Coronary artery (tissue), 2 donors: ENCODE data around the gene HLA-DOA.

Experiments used
- DNase-seq: peaks from one replicate; pipeline ENCODE4 v3.0.0-alpha.2; 2017; ENCODE audit warnings: low spot score
- H3K27ac ChIP-seq, 2 donors: fragments of 200-600 bp; sonication (generic); one replicate each; pipeline ENCODE4 v1.5.1; 2016 to 2019
- H3K4me3 ChIP-seq: fragments of 200-600 bp; sonication (generic); 2 replicates; pipeline ENCODE4 v1.5.1; 2016; ENCODE audit warnings: mild to moderate bottlenecking, moderate library complexity
- TF ChIP-seq, protein P1 (sequence below): fragments of 200-600 bp; sonication (generic); IDR thresholded peaks from one replicate; pipeline ENCODE4 v1.5.1; 2019; ENCODE audit warnings: antibody characterized with exemption

HLA-DOA gene

DNA sequence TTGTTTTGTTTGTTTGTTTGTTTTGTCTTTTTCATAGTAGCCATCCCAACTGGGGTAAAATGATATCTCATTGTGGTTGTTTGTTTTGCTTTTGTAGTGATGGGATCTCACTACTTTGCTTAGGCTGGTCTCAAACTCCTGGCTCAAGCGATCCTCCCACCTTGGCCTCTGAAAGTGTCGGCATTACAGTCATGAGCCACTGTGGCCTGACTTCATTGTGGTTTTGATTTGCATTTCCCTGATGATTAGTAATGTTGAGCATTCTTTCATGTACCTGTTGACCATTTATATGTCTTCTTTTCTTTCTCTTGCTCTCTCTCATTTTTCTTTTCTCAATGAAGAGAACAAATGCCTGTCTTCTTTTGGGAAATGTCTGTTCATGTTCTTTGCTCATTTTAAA is 30.8 kb upstream of the HLA-DOA start:
- Histone ChIP-seq H3K4me3 (no peak overlapping the region), H3K27ac (no peak overlapping the region)
- TF ChIP-seq, protein P1, sequence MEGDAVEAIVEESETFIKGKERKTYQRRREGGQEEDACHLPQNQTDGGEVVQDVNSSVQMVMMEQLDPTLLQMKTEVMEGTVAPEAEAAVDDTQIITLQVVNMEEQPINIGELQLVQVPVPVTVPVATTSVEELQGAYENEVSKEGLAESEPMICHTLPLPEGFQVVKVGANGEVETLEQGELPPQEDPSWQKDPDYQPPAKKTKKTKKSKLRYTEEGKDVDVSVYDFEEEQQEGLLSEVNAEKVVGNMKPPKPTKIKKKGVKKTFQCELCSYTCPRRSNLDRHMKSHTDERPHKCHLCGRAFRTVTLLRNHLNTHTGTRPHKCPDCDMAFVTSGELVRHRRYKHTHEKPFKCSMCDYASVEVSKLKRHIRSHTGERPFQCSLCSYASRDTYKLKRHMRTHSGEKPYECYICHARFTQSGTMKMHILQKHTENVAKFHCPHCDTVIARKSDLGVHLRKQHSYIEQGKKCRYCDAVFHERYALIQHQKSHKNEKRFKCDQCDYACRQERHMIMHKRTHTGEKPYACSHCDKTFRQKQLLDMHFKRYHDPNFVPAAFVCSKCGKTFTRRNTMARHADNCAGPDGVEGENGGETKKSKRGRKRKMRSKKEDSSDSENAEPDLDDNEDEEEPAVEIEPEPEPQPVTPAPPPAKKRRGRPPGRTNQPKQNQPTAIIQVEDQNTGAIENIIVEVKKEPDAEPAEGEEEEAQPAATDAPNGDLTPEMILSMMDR = no peak
- DNase-seq = no peak

DNA sequence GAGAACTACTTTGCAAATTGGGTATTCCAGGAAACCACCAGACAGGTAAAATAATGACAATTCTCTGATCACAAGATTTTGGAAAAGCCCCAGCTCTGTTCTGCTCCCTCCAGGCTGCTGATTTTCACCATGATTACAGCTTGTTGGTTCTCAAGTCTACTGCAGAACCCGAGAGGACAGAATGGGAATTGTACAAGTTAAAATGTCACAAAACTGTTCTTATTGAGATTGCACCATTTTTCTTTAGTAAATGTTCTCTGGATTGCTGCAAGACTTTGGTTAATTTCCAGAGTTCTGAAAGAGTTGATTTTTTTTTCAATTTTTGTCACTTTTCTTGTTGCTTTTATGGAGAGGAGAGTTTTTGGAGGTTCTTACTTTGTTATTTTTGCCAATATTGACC is 27.1 kb upstream of the HLA-DOA start:
- no peak overlapping the region for H3K27ac ChIP-seq
- no peak overlapping the region for H3K4me3 ChIP-seq
- no peak for DNase-seq
- TF ChIP-seq, protein P1 = no peak

- no peak for DNase-seq
- Histone ChIP-seq H3K4me3 (no peak overlapping the region), H3K27ac (no peak overlapping the region)
- TF ChIP-seq, protein P1 = no peak
Observed at GRCh38 chr6:33034554-33034953, 25.2 kb upstream of the HLA-DOA start.

DNA sequence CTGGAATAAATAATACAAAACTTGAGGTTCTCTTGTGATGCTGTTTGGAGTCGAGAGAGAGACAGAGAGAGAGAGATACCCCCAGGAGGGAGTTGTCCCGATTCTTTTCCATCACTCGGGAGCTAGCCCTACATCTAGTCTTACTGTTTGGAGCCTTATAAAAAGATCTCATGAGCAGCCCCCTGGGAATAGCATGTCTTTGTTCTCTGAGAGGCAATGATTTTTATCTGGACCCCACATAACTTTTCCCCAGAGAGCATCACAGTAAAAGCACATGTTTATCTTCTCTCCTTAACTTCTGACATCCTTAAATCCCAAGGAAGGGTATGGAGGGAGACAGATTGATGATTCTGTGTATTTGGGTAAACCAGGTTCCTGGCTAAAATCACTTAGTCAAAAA is 20.9 kb upstream of the HLA-DOA start:
- TF ChIP-seq, protein P1 = no peak
- Histone ChIP-seq H3K4me3 (no peak overlapping the region), H3K27ac (peak overlapping the region in 1 of 2 donors; percentile 77)
- no peak for DNase-seq

- H3K4me3 ChIP-seq = no peak overlapping the region
- TF ChIP-seq, protein P1 = no peak
- DNase-seq = no peak
- peak overlapping the region; percentile 16 to 77 for H3K27ac ChIP-seq
Observed at GRCh38 chr6:33029328-33030184, 20.2 kb upstream of the HLA-DOA start.

- no peak for DNase-seq
- H3K27ac ChIP-seq = peak overlapping the region in 1 of 2 donors; percentile 77
- TF ChIP-seq, protein P1 = no peak
- H3K4me3 ChIP-seq = no peak overlapping the region
Observed at GRCh38 chr6:33028220-33028849, 18.9 kb upstream of the HLA-DOA start.

GRCh38 chr6:33024521-33024920 is 15.1 kb upstream of the HLA-DOA start:
- TF ChIP-seq, protein P1 = no peak
- no peak overlapping the region for H3K4me3 ChIP-seq
- DNase-seq = no peak
- H3K27ac ChIP-seq = no peak overlapping the region
